ENCODE data around the gene SVIL. TPM values are rescaled to one million over a fixed set of nuclear protein-coding genes. Genes with fewer than 3 reads are reported as not detected.

Gene SVIL
- total RNA-seq, 4 donors from 2014 or later = 785 to 1,099 (median 921) TPM

GRCh38 chr10:29530112-29530976 is 104.4 kb downstream of the SVIL start:
- no peak overlapping the region for H3K4me3 ChIP-seq
- no peaks in the 10 kb centered on the region for H3K27me3 ChIP-seq
- no peak for DNase-seq (ENCODE audit: extremely low spot score)
- intact Hi-C loops (cut with DNase I) = no loop called here
- peaks cover 32 to 85% (median 58%) of the 10 kb centered on the region in 4 donors for H3K36me3 ChIP-seq
- WGBS = 75% methylated on average over 9 of the region's 9 CpGs
- H3K9me3 ChIP-seq = no peaks in the 10 kb centered on the region
- no peak for TF ChIP-seq POLR2A (IDR thresholded peaks at IDR 0.05; ENCODE audit: low read depth)
- peaks cover 17 to 59% (median 49%) of the 10 kb centered on the region in 4 donors for H3K4me1 ChIP-seq
- H3K27ac ChIP-seq (replicated peaks in 1 of 4) = peak overlapping the region in 1 of 4 donors; percentile 8

- peaks cover 5 to 59% (median 48%) of the 10 kb centered on the region in 4 donors for H3K4me1 ChIP-seq
- peak overlapping the region in 2 of 4 donors; percentile 8 to 11 for H3K27ac ChIP-seq (replicated peaks in 1 of 4)
- H3K36me3 ChIP-seq = peaks cover 37 to 96% (median 64%) of the 10 kb centered on the region in 4 donors
Observed at GRCh38 chr10:29529146-29529545, 105.6 kb downstream of the SVIL start.

GRCh38 chr10:29525762-29526161 is 109.0 kb downstream of the SVIL start:
- intact Hi-C loops (cut with DNase I) = no loop called here
- no peak overlapping the region for H3K4me3 ChIP-seq
- TF ChIP-seq POLR2A (IDR thresholded peaks at IDR 0.05; ENCODE audit: low read depth) (no peak), EP300 (IDR thresholded peaks at IDR 0.05) (no peak), POLR2AphosphoS5 (IDR thresholded peaks at IDR 0.05) (no peak), CTCF (IDR thresholded peaks at IDR 0.05) (no peak)
- 76% methylated on average over 7 of the region's 7 CpGs for WGBS
- DNase-seq (ENCODE audit: extremely low spot score) = no peak
- peak overlapping the region; percentile 34 to 82 (median 78) for H3K27ac ChIP-seq (replicated peaks in 1 of 4)
- no peaks in the 10 kb centered on the region for H3K27me3 ChIP-seq
- peaks cover 52 to 95% (median 71%) of the 10 kb centered on the region in 4 donors for H3K36me3 ChIP-seq
- H3K9me3 ChIP-seq = no peaks in the 10 kb centered on the region
- peaks cover 4 to 70% (median 58%) of the 10 kb centered on the region in 4 donors for H3K4me1 ChIP-seq

More at GRCh38 chr10:29529146-29529545, 105.6 kb downstream of the SVIL start:
- WGBS = 74% methylated on average over 6 of the region's 6 CpGs
- H3K27me3 ChIP-seq = no peaks in the 10 kb centered on the region
- intact Hi-C loops (cut with DNase I) = no loop called here
- DNase-seq (ENCODE audit: extremely low spot score) = no peak
- TF ChIP-seq POLR2AphosphoS5 (IDR thresholded peaks at IDR 0.05) (no peak), EP300 (IDR thresholded peaks at IDR 0.05) (no peak)
- H3K4me3 ChIP-seq = no peak overlapping the region
- no peaks in the 10 kb centered on the region for H3K9me3 ChIP-seq

- Histone ChIP-seq H3K27me3 (no peaks in the 10 kb centered on the region), H3K4me3 (no peak overlapping the region), H3K9me3 (no peaks in the 10 kb centered on the region), H3K36me3 (peaks cover 51 to 95% (median 70%) of the 10 kb centered on the region in 4 donors), H3K4me1 (peaks cover 2 to 72% (median 65%) of the 10 kb centered on the region in 4 donors), H3K27ac (replicated peaks in 1 of 4) (peak overlapping the region; percentile 18 to 82 (median 78))
- intact Hi-C loops (cut with DNase I) = no loop called here
- DNase-seq (ENCODE audit: extremely low spot score) = no peak
- 70% methylated on average over 9 of the region's 9 CpGs for WGBS
- TF ChIP-seq POLR2A (IDR thresholded peaks at IDR 0.05; ENCODE audit: low read depth) = no peak
- TF ChIP-seq POLR2AphosphoS5 (IDR thresholded peaks at IDR 0.05) = no peak
- no peak for TF ChIP-seq EP300 (IDR thresholded peaks at IDR 0.05)
- TF ChIP-seq CTCF (IDR thresholded peaks at IDR 0.05) = no peak
Observed at GRCh38 chr10:29524720-29525119, 110.1 kb downstream of the SVIL start.

GRCh38 chr10:29524294-29524693 is 110.5 kb downstream of the SVIL start:
- intact Hi-C loops (cut with DNase I) = no loop called here

More at GRCh38 chr10:29524294-29524693, 110.5 kb downstream of the SVIL start:
- H3K4me1 ChIP-seq = peaks cover 0 to 72% (median 69%) of the 10 kb centered on the region in 4 donors
- 82% methylated on average over 7 of the region's 7 CpGs for WGBS
- DNase-seq (ENCODE audit: extremely low spot score) = no peak
- no peak overlapping the region for H3K4me3 ChIP-seq
- peak overlapping the region; percentile 18 to 82 (median 78) for H3K27ac ChIP-seq (replicated peaks in 1 of 4)
- H3K27me3 ChIP-seq = no peaks in the 10 kb centered on the region
- no peak for TF ChIP-seq CTCF (IDR thresholded peaks at IDR 0.05)
- no peak for TF ChIP-seq EP300 (IDR thresholded peaks at IDR 0.05)
- TF ChIP-seq POLR2AphosphoS5 (IDR thresholded peaks at IDR 0.05) = peak in 1 of 2 donors; percentile 12
- no peak for TF ChIP-seq POLR2A (IDR thresholded peaks at IDR 0.05; ENCODE audit: low read depth)
- no peaks in the 10 kb centered on the region for H3K9me3 ChIP-seq
- peaks cover 50 to 95% (median 68%) of the 10 kb centered on the region in 4 donors for H3K36me3 ChIP-seq

All from esophagus muscularis mucosa (tissue), 4 donors.